HCT116 (cell line): ENCODE measurements around the gene CNTNAP2. TPM values are rescaled to one million over a fixed set of nuclear protein-coding genes. Genes with fewer than 3 reads are reported as not detected.

Experiments used
- ATAC-seq: fragments of 200-7000 bp; cut with Tn5 transposase; 2 replicates; pipeline ENCODE4 v1.9.1; 2020; ENCODE audit warnings: mild to moderate bottlenecking, moderate library complexity
- BruUV-seq: library from RNA; stranded (reverse); fragments of 400-500 nt; replicated peaks from 2 replicates; lab custom pipeline; 2021; lab: Mats Ljungman, UMichigan
- CTCF ChIA-PET: fragments of 300-600 bp; sonication (Branson Sonifier 250); formaldehyde crosslinking; loops from one replicate; lab custom pipeline; 2021; ENCODE audit warnings: antibody characterized with exemption; lab: Charles Lee
- POLR2A ChIA-PET: fragments of 300-600, 350-600 bp; sonication (Branson Sonifier 250); formaldehyde crosslinking; loops from one replicate; lab custom pipeline; 2021; ENCODE audit warnings: antibody characterized with exemption; lab: Charles Lee
- RAD21 ChIA-PET, 2 experiments: fragments of 300-600 bp; sonication (Branson Sonifier 250); formaldehyde crosslinking; loops; one replicate each; lab custom pipeline; 2023; ENCODE audit warnings: low total read pairs in 2 of 2; ENCODE audit not compliant: uncharacterized antibody in 2 of 2, unreplicated experiment in 2 of 2, low non-redundant PET in 1 of 2; lab: Charles Lee
- DNase-seq: peaks from one replicate; pipeline ENCODE4 v3.0.0-alpha.2; 2010; ENCODE audit warnings: low read depth, low spot score
- H2AFZ ChIP-seq: fragments of 200-600 bp; shearing (Covaris generic), sonication (generic); 2 replicates; pipeline ENCODE4 v1.6.1; 2017; ENCODE audit warnings: low read depth, mixed run types, mixed read lengths, antibody characterized with exemption, low read length; ENCODE audit not compliant: poor library complexity, severe bottlenecking
- H3K27ac ChIP-seq: 2 replicates; pipeline ENCODE4 v1.5.1; 2012; ENCODE audit warnings: low read depth, low read length
- H3K27me3 ChIP-seq: fragments of 200-600 bp; sonication (generic); 2 replicates; pipeline ENCODE4 v1.6.1; 2016; ENCODE audit warnings: mixed run types, low read length, mixed read lengths; ENCODE audit not compliant: insufficient read depth
- H3K36me3 ChIP-seq, 2 experiments: fragments of 200-500 bp in 1 of 2; fragments of 200-600 bp in 1 of 2; sonication (Bioruptor generic) in 1 of 2; sonication (generic) in 1 of 2; 2 replicates each; pipeline versions ENCODE4 v1.5.1 to v1.6.1; 2014 to 2016; ENCODE audit warnings: low read length in 2 of 2, inconsistent platforms in 1 of 2, mixed read lengths in 1 of 2, mixed run types in 1 of 2; ENCODE audit not compliant: insufficient read depth in 2 of 2, control insufficient read depth in 1 of 2
- H3K4me1 ChIP-seq, 2 experiments: fragments of 200-600 bp in 1 of 2; sonication (generic) in 1 of 2; 2 replicates each; pipeline versions ENCODE4 v1.5.1 to v1.6.1; 2012 to 2017; ENCODE audit warnings: low read length in 2 of 2, inconsistent platforms in 1 of 2, mild to moderate bottlenecking in 1 of 2, mixed read lengths in 1 of 2, mixed run types in 1 of 2, moderate library complexity in 1 of 2; ENCODE audit not compliant: insufficient read depth in 2 of 2, control insufficient read depth in 1 of 2
- H3K4me2 ChIP-seq: fragments of 200-600 bp; sonication (generic); 2 replicates; pipeline ENCODE4 v1.6.1; 2017; ENCODE audit warnings: mixed run types, low read length, mixed read lengths
- H3K4me3 ChIP-seq, 2 experiments: fragments of 200-600 bp in 1 of 2; sonication (generic) in 1 of 2; replicated peaks in 1 of 2; 2 replicates each; pipeline ENCODE4 v1.5.1; 2011 to 2016; ENCODE audit warnings: low read length in 2 of 2, control low read depth in 1 of 2, low read depth in 1 of 2, mild to moderate bottlenecking in 1 of 2, mixed read lengths in 1 of 2, mixed run types in 1 of 2
- H3K79me2 ChIP-seq: fragments of 200-600 bp; sonication (generic); 2 replicates; pipeline ENCODE4 v1.6.1; 2017; ENCODE audit warnings: mild to moderate bottlenecking, mixed run types, low read length, moderate library complexity, mixed read lengths; ENCODE audit not compliant: insufficient read depth
- H3K9ac ChIP-seq: fragments of 200-600 bp; sonication (generic); 2 replicates; pipeline ENCODE4 v1.6.1; 2016; ENCODE audit warnings: low read length, mixed read lengths
- H3K9me2 ChIP-seq: fragments of 200-600 bp; sonication (generic), shearing (Covaris generic); 2 replicates; pipeline ENCODE4 v1.6.1; 2017; ENCODE audit warnings: mixed run types, mild to moderate bottlenecking, moderate library complexity; ENCODE audit not compliant: insufficient read depth
- H3K9me3 ChIP-seq, 2 experiments: fragments of 200-500 bp in 1 of 2; fragments of 200-600 bp in 1 of 2; sonication (Bioruptor generic) in 1 of 2; sonication (generic) in 1 of 2; 2 replicates each; pipeline ENCODE4 v1.6.1; 2014 to 2017; ENCODE audit warnings: low read length in 2 of 2, mixed read lengths in 2 of 2, inconsistent platforms in 1 of 2, low read depth in 1 of 2, mild to moderate bottlenecking in 1 of 2, mixed run types in 1 of 2, moderate library complexity in 1 of 2; ENCODE audit not compliant: control insufficient read depth in 1 of 2, insufficient read depth in 1 of 2
- H4K20me1 ChIP-seq: fragments of 200-600 bp; sonication (generic), shearing (Covaris generic); 2 replicates; pipeline ENCODE4 v1.6.1; 2017; ENCODE audit warnings: mixed run types, mild to moderate bottlenecking, moderate library complexity; ENCODE audit not compliant: insufficient read depth
- CBX3 ChIP-seq: IDR thresholded peaks from 2 replicates; pipeline ENCODE4 v1.6.1; 2012; ENCODE audit warnings: low read depth
- CEBPB ChIP-seq: IDR thresholded peaks from 2 replicates; pipeline ENCODE4 v1.6.1; 2012; ENCODE audit warnings: low read depth
- CTCF ChIP-seq, 3 experiments: fragments of 200-600 bp in 1 of 3; sonication (generic) in 1 of 3; IDR thresholded peaks in 2 of 3; conservative IDR thresholded peaks in 1 of 3; 2 replicates each; pipeline ENCODE4 v1.5.1; 2012 to 2017; ENCODE audit warnings: low read depth in 2 of 3, low read length in 2 of 3, antibody characterized with exemption in 1 of 3, borderline replicate concordance in 1 of 3, control low read depth in 1 of 3, mild to moderate bottlenecking in 1 of 3, mixed read lengths in 1 of 3, mixed run types in 1 of 3, moderate library complexity in 1 of 3; ENCODE audit not compliant: insufficient read depth in 1 of 3
- EGR1 ChIP-seq: IDR thresholded peaks from 2 replicates; pipeline ENCODE4 v1.6.1; 2012; ENCODE audit warnings: low read depth
- ELF1 ChIP-seq: IDR thresholded peaks from 2 replicates; pipeline ENCODE4 v1.6.1; 2012; ENCODE audit warnings: low read depth, borderline replicate concordance
- EZH2 ChIP-seq: fragments of 200-600 bp; sonication (generic); IDR thresholded peaks from 2 replicates; pipeline ENCODE4 v1.6.1; 2017; ENCODE audit warnings: antibody characterized with exemption, mixed run types
- EZH2phosphoT487 ChIP-seq: fragments of 200-600 bp; IDR thresholded peaks from 2 replicates; pipeline ENCODE4 v1.6.1; 2018; ENCODE audit warnings: antibody characterized with exemption, borderline replicate concordance
- FOSL1 ChIP-seq: IDR thresholded peaks from 2 replicates; pipeline ENCODE4 v1.6.1; 2012; ENCODE audit warnings: low read depth
- JUND ChIP-seq: IDR thresholded peaks from 2 replicates; pipeline ENCODE4 v1.6.1; 2012
- POLR2A ChIP-seq: IDR thresholded peaks from 2 replicates; pipeline ENCODE4 v1.7.0; 2011; ENCODE audit warnings: borderline replicate concordance; ENCODE audit not compliant: insufficient read depth, insufficient read length; ENCODE audit errors: extremely low read depth
- REST ChIP-seq: IDR thresholded peaks from 2 replicates; pipeline ENCODE4 v1.6.1; 2012; ENCODE audit warnings: low read depth
- SIN3A ChIP-seq: IDR thresholded peaks from 2 replicates; pipeline ENCODE4 v1.6.1; 2012; ENCODE audit warnings: low read depth
- SP1 ChIP-seq: IDR thresholded peaks from 2 replicates; pipeline ENCODE4 v1.6.1; 2012; ENCODE audit warnings: low read depth
- SRF ChIP-seq: IDR thresholded peaks from 2 replicates; pipeline ENCODE4 v1.6.1; 2012; ENCODE audit warnings: low read depth
- YY1 ChIP-seq: IDR thresholded peaks from 2 replicates; pipeline ENCODE4 v1.6.1; 2011; ENCODE audit warnings: low read length, low read depth, moderate library complexity, mild to moderate bottlenecking; ENCODE audit not compliant: insufficient replicate concordance; ENCODE audit errors: extremely low read depth
- ZFX ChIP-seq: fragments of 450-650 bp; IDR thresholded peaks from 2 replicates; pipeline ENCODE4 v1.6.1; 2017
- intact Hi-C: fragments of 100-400 bp; cut with micrococcal nuclease; formaldehyde crosslinking; loops from 2 replicates; pipeline ENCODE4 v1.10.0; 2022
- total RNA-seq: library from RNA; stranded (reverse); gene quantifications from one replicate; pipeline ENCODE4 v1.2.1, GENCODE V29; 2021; ENCODE audit not compliant: unreplicated experiment
- TF ChIP-seq, protein P1 (sequence below): IDR thresholded peaks from 2 replicates; pipeline ENCODE4 v1.6.1; 2012
- TF ChIP-seq, protein P2 (sequence below): IDR thresholded peaks from 2 replicates; pipeline ENCODE4 v1.6.1; 2012

Gene CNTNAP2
- total RNA-seq, 1 experiment from 2014 or later = 0.37 TPM

DNA sequence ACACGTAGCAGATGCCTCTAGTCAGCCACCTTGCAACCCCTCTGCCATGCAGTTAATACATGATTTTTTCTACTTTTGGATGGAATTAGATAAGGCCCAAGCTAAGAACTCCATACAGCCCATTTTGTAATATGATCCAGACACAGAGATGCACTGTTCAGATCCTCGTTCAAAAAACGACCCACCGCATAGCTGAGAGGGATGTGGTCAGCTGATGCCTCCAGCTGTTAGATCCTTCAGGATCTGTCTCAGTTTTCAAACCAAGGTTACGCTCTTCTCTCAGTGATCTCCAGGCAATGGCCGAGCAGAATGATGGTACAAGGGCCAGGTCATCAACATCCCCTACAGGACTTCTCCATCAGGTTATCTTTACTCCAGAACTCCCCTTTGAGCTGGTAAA is 1592.3 kb downstream of the CNTNAP2 start:
- no peak overlapping the region for H3K4me2 ChIP-seq
- no TSS peak for BruUV-seq
- no peaks in the 10 kb centered on the region for H4K20me1 ChIP-seq
- no peak overlapping the region for H3K4me3 ChIP-seq
- H3K27ac ChIP-seq = no peak overlapping the region
- intact Hi-C loops = no loop called here
- RAD21 ChIA-PET = no interaction called here
- TF ChIP-seq ZFX (no peak), POLR2A (no peak)
- ATAC-seq (no peak), DNase-seq (no peak)
- H3K27me3 ChIP-seq = no peaks in the 10 kb centered on the region
- H3K9ac ChIP-seq = no peak overlapping the region
- no peaks in the 10 kb centered on the region for H3K36me3 ChIP-seq
- H2AFZ ChIP-seq = no peak overlapping the region
- no peaks in the 10 kb centered on the region for H3K4me1 ChIP-seq
- H3K79me2 ChIP-seq = no peaks in the 10 kb centered on the region
- POLR2A ChIA-PET = no interaction called here
- peaks cover 10 to 31% of the 10 kb centered on the region in 2 experiments; a peak in 2 of 4 replicates for H3K9me3 ChIP-seq
- H3K9me2 ChIP-seq = no peaks in the 10 kb centered on the region
- CTCF ChIA-PET = no interaction called here

DNA sequence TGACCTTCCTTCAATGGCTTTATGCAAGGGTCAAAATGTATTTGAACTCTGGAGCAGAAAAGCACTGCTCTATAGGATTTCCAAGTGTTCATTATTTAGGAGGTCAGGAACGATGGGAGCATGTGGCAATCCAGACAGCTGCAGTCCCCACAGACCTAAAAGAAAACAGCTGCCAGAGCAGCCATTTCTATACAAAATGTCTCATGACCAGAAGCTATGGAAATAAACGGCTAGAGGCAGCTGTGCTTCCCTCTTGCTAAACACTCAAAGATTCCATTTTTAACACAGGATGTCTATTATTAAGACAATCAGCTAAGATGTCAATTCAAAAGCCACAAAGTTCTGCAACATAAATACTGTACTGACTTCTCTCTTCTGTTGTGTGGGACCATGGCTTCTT is 1594.8 kb downstream of the CNTNAP2 start:
- Histone ChIP-seq H3K9ac (no peak overlapping the region), H3K79me2 (no peaks in the 10 kb centered on the region), H3K4me3 (no peak overlapping the region), H3K4me1 (no peaks in the 10 kb centered on the region), H3K36me3 (no peaks in the 10 kb centered on the region), H3K27me3 (no peaks in the 10 kb centered on the region), H3K27ac (no peak overlapping the region), H3K4me2 (no peak overlapping the region), H2AFZ (no peak overlapping the region), H4K20me1 (no peaks in the 10 kb centered on the region), H3K9me3 (peaks cover 17 to 35% of the 10 kb centered on the region in 2 experiments; a peak in 2 of 4 replicates), H3K9me2 (no peaks in the 10 kb centered on the region)
- POLR2A ChIA-PET = no interaction called here
- CTCF ChIA-PET = no interaction called here
- DNase-seq (no peak), ATAC-seq (no peak)
- intact Hi-C loops = no loop called here
- no TSS peak for BruUV-seq
- RAD21 ChIA-PET = no interaction called here
- TF ChIP-seq CTCF (IDR thresholded peaks at IDR 0.05 in 2 of 3, conservative IDR thresholded peaks at IDR 0.05 in 1 of 3; ENCODE audit: borderline replicate concordance in 1 of 3, insufficient read depth in 1 of 3, low read depth in 2 of 3, low read length in 2 of 3) = no peak
- TF ChIP-seq FOSL1 = no peak
- TF ChIP-seq ELF1 = no peak
- TF ChIP-seq CBX3 = no peak
- TF ChIP-seq, protein P1, sequence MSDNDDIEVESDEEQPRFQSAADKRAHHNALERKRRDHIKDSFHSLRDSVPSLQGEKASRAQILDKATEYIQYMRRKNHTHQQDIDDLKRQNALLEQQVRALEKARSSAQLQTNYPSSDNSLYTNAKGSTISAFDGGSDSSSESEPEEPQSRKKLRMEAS = no peak
- TF ChIP-seq SP1 = no peak
- TF ChIP-seq EGR1 = no peak
- no peak for TF ChIP-seq ZFX
- no peak for TF ChIP-seq SIN3A
- TF ChIP-seq CEBPB = no peak
- no peak for TF ChIP-seq POLR2A
- TF ChIP-seq SRF = no peak
- no peak for TF ChIP-seq EZH2
- no peak for TF ChIP-seq JUND
- TF ChIP-seq REST = no peak
- TF ChIP-seq YY1 = no peak
- no peak for TF ChIP-seq EZH2phosphoT487
- TF ChIP-seq, protein P2, sequence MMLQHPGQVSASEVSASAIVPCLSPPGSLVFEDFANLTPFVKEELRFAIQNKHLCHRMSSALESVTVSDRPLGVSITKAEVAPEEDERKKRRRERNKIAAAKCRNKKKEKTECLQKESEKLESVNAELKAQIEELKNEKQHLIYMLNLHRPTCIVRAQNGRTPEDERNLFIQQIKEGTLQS = no peak
